HepG2 (cell line): ENCODE results near the gene SUPT6H. TPM values are rescaled to one million over a fixed set of nuclear protein-coding genes. Genes with fewer than 3 reads are reported as not detected.

ENCODE experiments used
- ELF3 ChIP-seq: IDR thresholded peaks from 2 replicates; pipeline ENCODE4 v1.6.1; 2016; ENCODE audit warnings: missing genetic modification reagents, missing compliant biosample characterization
- JUN ChIP-seq: sonication (generic); formaldehyde crosslinking; IDR thresholded peaks from 2 replicates; pipeline ENCODE4 v1.4.0; 2020; ENCODE audit warnings: mild to moderate bottlenecking, missing genetic modification reagents
- MIXL1 ChIP-seq: IDR thresholded peaks from 2 replicates; pipeline ENCODE4 v1.6.1; 2016
- MXD1 ChIP-seq: sonication (generic); formaldehyde crosslinking; IDR thresholded peaks from 2 replicates; pipeline ENCODE4 v1.4.0; 2020; ENCODE audit warnings: mild to moderate bottlenecking, missing genetic modification reagents
- NFKB2 ChIP-seq: sonication (generic); formaldehyde crosslinking; IDR thresholded peaks from 2 replicates; pipeline ENCODE4 v1.4.0; 2020; ENCODE audit warnings: missing genetic modification reagents, borderline replicate concordance
- PCBP2 ChIP-seq: fragments of 200-400 bp; formaldehyde crosslinking; optimal IDR thresholded peaks from 2 replicates; pipeline ENCODE3; 2018; ENCODE audit warnings: low read length, low read depth; ENCODE audit not compliant: poor library complexity, severe bottlenecking
- POLR2AphosphoS5 ChIP-seq: IDR thresholded peaks from 2 replicates; pipeline ENCODE4 v1.6.1; 2012; ENCODE audit warnings: low read depth, low read length
- RBM39 ChIP-seq: fragments of 200-400 bp; formaldehyde crosslinking; IDR thresholded peaks from one replicate; pipeline ENCODE4 v1.6.1; 2018; ENCODE audit warnings: antibody characterized with exemption, mild to moderate bottlenecking, low read depth, low read length; ENCODE audit not compliant: poor library complexity, severe bottlenecking
- TCF7 ChIP-seq: sonication (generic); IDR thresholded peaks from 2 replicates; pipeline ENCODE4 v1.6.1; 2016; ENCODE audit warnings: antibody characterized with exemption, low read depth
- THYN1 ChIP-seq: sonication (generic); formaldehyde crosslinking; IDR thresholded peaks from 2 replicates; pipeline ENCODE4 v1.8.1; 2023; ENCODE audit warnings: low read depth, mild to moderate bottlenecking, moderate library complexity, missing genetic modification reagents, borderline replicate concordance
- ZBTB20 ChIP-seq: sonication (generic); formaldehyde crosslinking; IDR thresholded peaks from 2 replicates; pipeline ENCODE4 v1.8.1; 2023; ENCODE audit warnings: missing genetic modification reagents, low read depth, mild to moderate bottlenecking, borderline replicate concordance
- ZBTB38 ChIP-seq: sonication (generic); formaldehyde crosslinking; IDR thresholded peaks from 2 replicates; pipeline ENCODE4 v1.5.1; 2020; ENCODE audit warnings: mild to moderate bottlenecking, missing genetic modification reagents
- ZFAT ChIP-seq: sonication (generic); formaldehyde crosslinking; conservative IDR thresholded peaks from 2 replicates; pipeline ENCODE4 v1.8.1; 2023; ENCODE audit warnings: missing genetic modification reagents, inconsistent platforms
- ZKSCAN8 ChIP-seq: IDR thresholded peaks from 2 replicates; pipeline ENCODE4 v1.6.1; 2016; ENCODE audit warnings: borderline replicate concordance, missing genetic modification reagents, missing compliant biosample characterization
- ZNF160 ChIP-seq: sonication (generic); formaldehyde crosslinking; IDR thresholded peaks from 2 replicates; pipeline ENCODE4 v1.8.0; 2022; ENCODE audit warnings: mild to moderate bottlenecking, inconsistent platforms, missing genetic modification reagents
- ZNF253 ChIP-seq: sonication (generic); formaldehyde crosslinking; IDR thresholded peaks from 2 replicates; pipeline ENCODE4 v1.8.0; 2022; ENCODE audit warnings: mild to moderate bottlenecking, missing genetic modification reagents, borderline replicate concordance
- ZNF552 ChIP-seq: sonication (generic); formaldehyde crosslinking; IDR thresholded peaks from 2 replicates; pipeline ENCODE4 v1.9.0; 2022; ENCODE audit warnings: missing genetic modification reagents, mild to moderate bottlenecking, borderline replicate concordance
- polyA plus RNA-seq, 8 experiments: library from polyadenylated mRNA; depleted of rRNA in 3 of 8; stranded (reverse) in 7 of 8; unstranded in 1 of 8; fragments of >200 nt; fragmentation: Illumina TruSeq in 4 of 8; extraction: Trizol in 4 of 8; gene quantifications; 2 replicates each; pipeline versions ENCODE4 v1.2.1 to v1.2.3, GENCODE V29; 2011 to 2016; ENCODE audit warnings: low read depth in 4 of 8, missing spikeins in 1 of 8, mixed read lengths in 1 of 8; ENCODE audit not compliant: insufficient read depth in 1 of 8
- total RNA-seq, 5 experiments: library from RNA; depleted of rRNA; stranded (reverse); fragments of >200 nt; fragmentation: Illumina TruSeq; extraction: Trizol; gene quantifications; 2 replicates each; pipeline ENCODE4 v1.2.3, GENCODE V29; 2016; ENCODE audit warnings: low read depth in 1 of 5
- TF ChIP-seq, protein P1 (sequence below): sonication (generic); formaldehyde crosslinking; IDR thresholded peaks from 2 replicates; pipeline ENCODE4 v1.4.0; 2020; ENCODE audit warnings: missing genetic modification reagents
- TF ChIP-seq, protein P2 (sequence below): sonication (generic); formaldehyde crosslinking; IDR thresholded peaks from 2 replicates; pipeline ENCODE4 v1.5.1; 2020; ENCODE audit warnings: missing genetic modification reagents, mild to moderate bottlenecking, borderline replicate concordance
- TF ChIP-seq, protein P3 (sequence below): conservative IDR thresholded peaks from 2 replicates; pipeline ENCODE4 v1.6.1; 2018; ENCODE audit warnings: missing genetic modification reagents
- TF ChIP-seq, protein P4 (sequence below): sonication (generic); formaldehyde crosslinking; IDR thresholded peaks from 2 replicates; pipeline ENCODE4 v1.4.0; 2020; ENCODE audit warnings: missing genetic modification reagents, mild to moderate bottlenecking, borderline replicate concordance
- TF ChIP-seq, protein P5 (sequence below): sonication (generic); formaldehyde crosslinking; IDR thresholded peaks from 2 replicates; pipeline ENCODE4 v1.8.1; 2023; ENCODE audit warnings: mild to moderate bottlenecking, moderate library complexity, missing genetic modification reagents

Gene SUPT6H
- total and polyA plus RNA-seq, 2 of the 13 experiments (the other 11 are each of a cell fraction or from before 2014, with no cell fraction given), result 32.7 to 39.9 TPM

DNA sequence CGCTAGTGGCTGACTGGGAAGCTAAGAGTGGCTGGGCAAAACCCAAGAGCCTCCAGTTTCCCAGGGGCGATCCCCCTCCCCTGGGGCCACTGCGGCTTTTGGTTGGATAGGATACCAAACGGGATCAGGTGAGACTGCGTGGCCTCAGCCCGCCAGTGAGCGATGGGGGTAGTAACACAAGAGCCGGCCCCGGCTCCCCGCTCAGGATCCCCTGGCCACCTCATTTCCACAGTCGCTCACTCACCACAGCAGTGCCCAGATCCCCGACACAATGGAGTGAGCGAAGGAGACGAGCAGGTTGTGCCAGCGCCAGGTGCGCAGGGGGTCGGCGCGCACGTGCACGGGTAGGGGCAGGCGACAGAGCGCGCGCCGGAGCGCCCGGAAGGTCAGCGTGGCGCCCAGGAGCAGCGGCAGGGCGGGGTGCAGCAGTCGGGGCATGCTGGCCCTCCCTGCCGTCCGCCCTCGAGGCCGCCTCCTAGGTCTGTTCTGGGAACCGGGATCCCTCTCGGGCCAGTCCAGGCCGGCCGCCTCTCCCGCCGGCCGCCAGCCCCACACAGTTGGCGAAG is 63.7 kb downstream of the SUPT6H start (continued):
- TF ChIP-seq ZNF253 (CRISPR knock-in tag) (peak; percentile 77; the same call in 1 of the 2 replicates), ELF3 (0 out of 2 replicates have a peak, but pooled peaks have one; percentile 47), THYN1 (CRISPR knock-in tag) (no peak), ZBTB38 (peak; percentile 46; the same call in 1 of the 2 replicates), POLR2AphosphoS5 (peak; percentile 55), RBM39 (peak; percentile 89), MXD1 (CRISPR knock-in tag) (peak; percentile 54), ZKSCAN8 (CRISPR knock-in tag) (no peak), ZNF160 (CRISPR knock-in tag) (no peak; the same call in 1 of the 2 replicates), NFKB2 (CRISPR knock-in tag) (peak; percentile 66; the same call in 1 of the 2 replicates), ZBTB20 (CRISPR knock-in tag) (no peak), JUN (CRISPR knock-in tag) (no peak), ZFAT (CRISPR knock-in tag) (no peak; the same call in 1 of the 2 replicates), MIXL1 (no peak), PCBP2 (no peak), ZNF552 (CRISPR knock-in tag) (peak; percentile 61; the same call in 1 of the 2 replicates), TCF7 (no peak)
- TF ChIP-seq, protein P1, sequence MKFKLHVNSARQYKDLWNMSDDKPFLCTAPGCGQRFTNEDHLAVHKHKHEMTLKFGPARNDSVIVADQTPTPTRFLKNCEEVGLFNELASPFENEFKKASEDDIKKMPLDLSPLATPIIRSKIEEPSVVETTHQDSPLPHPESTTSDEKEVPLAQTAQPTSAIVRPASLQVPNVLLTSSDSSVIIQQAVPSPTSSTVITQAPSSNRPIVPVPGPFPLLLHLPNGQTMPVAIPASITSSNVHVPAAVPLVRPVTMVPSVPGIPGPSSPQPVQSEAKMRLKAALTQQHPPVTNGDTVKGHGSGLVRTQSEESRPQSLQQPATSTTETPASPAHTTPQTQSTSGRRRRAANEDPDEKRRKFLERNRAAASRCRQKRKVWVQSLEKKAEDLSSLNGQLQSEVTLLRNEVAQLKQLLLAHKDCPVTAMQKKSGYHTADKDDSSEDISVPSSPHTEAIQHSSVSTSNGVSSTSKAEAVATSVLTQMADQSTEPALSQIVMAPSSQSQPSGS (CRISPR knock-in tag), result no peak
- TF ChIP-seq, protein P2, sequence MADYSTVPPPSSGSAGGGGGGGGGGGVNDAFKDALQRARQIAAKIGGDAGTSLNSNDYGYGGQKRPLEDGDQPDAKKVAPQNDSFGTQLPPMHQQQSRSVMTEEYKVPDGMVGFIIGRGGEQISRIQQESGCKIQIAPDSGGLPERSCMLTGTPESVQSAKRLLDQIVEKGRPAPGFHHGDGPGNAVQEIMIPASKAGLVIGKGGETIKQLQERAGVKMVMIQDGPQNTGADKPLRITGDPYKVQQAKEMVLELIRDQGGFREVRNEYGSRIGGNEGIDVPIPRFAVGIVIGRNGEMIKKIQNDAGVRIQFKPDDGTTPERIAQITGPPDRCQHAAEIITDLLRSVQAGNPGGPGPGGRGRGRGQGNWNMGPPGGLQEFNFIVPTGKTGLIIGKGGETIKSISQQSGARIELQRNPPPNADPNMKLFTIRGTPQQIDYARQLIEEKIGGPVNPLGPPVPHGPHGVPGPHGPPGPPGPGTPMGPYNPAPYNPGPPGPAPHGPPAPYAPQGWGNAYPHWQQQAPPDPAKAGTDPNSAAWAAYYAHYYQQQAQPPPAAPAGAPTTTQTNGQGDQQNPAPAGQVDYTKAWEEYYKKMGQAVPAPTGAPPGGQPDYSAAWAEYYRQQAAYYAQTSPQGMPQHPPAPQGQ (CRISPR knock-in tag), result peak; percentile 61; the same call in 1 of the 2 replicates
- TF ChIP-seq, protein P3, sequence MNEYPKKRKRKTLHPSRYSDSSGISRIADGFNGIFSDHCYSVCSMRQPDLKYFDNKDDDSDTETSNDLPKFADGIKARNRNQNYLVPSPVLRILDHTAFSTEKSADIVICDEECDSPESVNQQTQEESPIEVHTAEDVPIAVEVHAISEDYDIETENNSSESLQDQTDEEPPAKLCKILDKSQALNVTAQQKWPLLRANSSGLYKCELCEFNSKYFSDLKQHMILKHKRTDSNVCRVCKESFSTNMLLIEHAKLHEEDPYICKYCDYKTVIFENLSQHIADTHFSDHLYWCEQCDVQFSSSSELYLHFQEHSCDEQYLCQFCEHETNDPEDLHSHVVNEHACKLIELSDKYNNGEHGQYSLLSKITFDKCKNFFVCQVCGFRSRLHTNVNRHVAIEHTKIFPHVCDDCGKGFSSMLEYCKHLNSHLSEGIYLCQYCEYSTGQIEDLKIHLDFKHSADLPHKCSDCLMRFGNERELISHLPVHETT (CRISPR knock-in tag), result no peak
- TF ChIP-seq, protein P4, sequence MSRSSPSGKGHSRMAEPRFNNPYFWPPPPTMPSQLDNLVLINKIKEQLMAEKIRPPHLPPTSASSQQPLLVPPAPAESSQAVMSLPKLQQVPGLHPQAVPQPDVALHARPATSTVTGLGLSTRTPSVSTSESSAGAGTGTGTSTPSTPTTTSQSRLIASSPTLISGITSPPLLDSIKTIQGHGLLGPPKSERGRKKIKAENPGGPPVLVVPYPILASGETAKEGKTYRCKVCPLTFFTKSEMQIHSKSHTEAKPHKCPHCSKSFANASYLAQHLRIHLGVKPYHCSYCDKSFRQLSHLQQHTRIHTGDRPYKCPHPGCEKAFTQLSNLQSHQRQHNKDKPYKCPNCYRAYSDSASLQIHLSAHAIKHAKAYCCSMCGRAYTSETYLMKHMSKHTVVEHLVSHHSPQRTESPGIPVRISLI (CRISPR knock-in tag), result no peak
- TF ChIP-seq, protein P5, sequence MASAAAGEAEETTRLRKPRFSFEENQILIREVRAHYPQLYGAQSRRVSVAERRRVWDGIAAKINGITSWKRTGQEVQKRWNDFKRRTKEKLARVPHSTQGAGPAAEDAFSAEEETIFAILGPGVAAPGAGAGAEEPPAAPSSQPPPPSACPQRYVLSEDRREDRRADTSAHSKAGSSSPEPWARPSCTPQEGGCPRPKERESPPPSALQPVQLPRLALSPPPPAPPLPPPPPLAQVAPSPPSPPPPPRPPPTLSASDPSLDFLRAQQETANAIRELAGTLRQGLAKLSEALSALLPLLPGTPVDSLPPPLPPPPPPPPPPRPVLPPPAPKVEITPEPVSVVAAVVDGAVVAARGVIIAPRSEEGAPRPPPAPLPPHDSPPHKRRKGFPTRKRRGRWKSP (CRISPR knock-in tag), result 0 out of 2 replicates have a peak, but pooled peaks have one; percentile 29
